K562 (cell line): ENCODE results near the gene ATM. TPM values are rescaled to one million over a fixed set of nuclear protein-coding genes. Genes with fewer than 3 reads are reported as not detected.
A peak's percentile ranks its signal among the peaks of the same experiment; 100 is the strongest.
"Not testable (repeated sequence)": the region's sequence is repeated elsewhere in the genome, so short reads cannot be mapped to it uniquely, and the experiment has no call there.

Source experiments
- ATAC-seq: fragments of 200-7000 bp; cut with Tn5 transposase; 3 replicates; pipeline ENCODE4 v1.9.1; 2020; ENCODE audit warnings: moderate library complexity
- BruUV-seq: library from RNA; stranded (reverse); fragments of 400-500 nt; replicated peaks from 2 replicates; lab custom pipeline; 2021; lab: Mats Ljungman, UMichigan
- CTCF ChIA-PET: fragments of 300-600 bp; formaldehyde crosslinking; extraction: SDS; loops from one replicate; lab custom pipeline; 2021; ENCODE audit warnings: low intra/inter-chr PET ratio; lab: Yijun Ruan, JAX
- POLR2A ChIA-PET: fragments of 300-600, 350-650 bp; sonication (Branson Sonifier 250); formaldehyde crosslinking; extraction: SDS; loops from one replicate; lab custom pipeline; 2021; ENCODE audit warnings: antibody characterized with exemption, inconsistent platforms; lab: Yijun Ruan, JAX
- DNase-seq, 4 experiments: peaks; one replicate each; pipeline versions ENCODE4 v3.0.0 to v3.0.0-alpha.2; 2011 to 2018; ENCODE audit warnings: low spot score in 3 of 4, mixed read lengths in 3 of 4; ENCODE audit errors: extremely low read depth in 1 of 4
- FAIRE-seq: peaks from 2 replicates; lab custom pipeline; 2011; peaks lifted over from hg19 to GRCh38; lab: Jason Lieb, UNC
- H2AFZ ChIP-seq: 2 replicates; pipeline ENCODE4 v1.6.0; 2011; ENCODE audit warnings: low read depth, low read length, control low read depth, inconsistent platforms
- H3K27ac ChIP-seq: fragments of 200-600 bp; 3 replicates; pipeline ENCODE4 v1.8.0; 2011; ENCODE audit warnings: low read depth, mild to moderate bottlenecking, control low read depth, inconsistent platforms, low read length, moderate library complexity, mixed read lengths; ENCODE audit errors: extremely low read depth
- H3K27me3 ChIP-seq, 2 experiments: fragments of 300-600 bp in 1 of 2; 2 replicates in 1 of 2; 3 replicates in 1 of 2; pipeline versions ENCODE4 v1.6.0 to v1.8.0; 2011; ENCODE audit warnings: inconsistent platforms in 2 of 2, low read length in 2 of 2, mild to moderate bottlenecking in 1 of 2, mixed read lengths in 1 of 2, moderate library complexity in 1 of 2; ENCODE audit not compliant: control insufficient read depth in 2 of 2, insufficient read depth in 2 of 2
- H3K36me3 ChIP-seq: fragments of 300-600 bp; 3 replicates; pipeline ENCODE4 v1.8.0; 2011; ENCODE audit warnings: mild to moderate bottlenecking, low read length, inconsistent platforms; ENCODE audit not compliant: control insufficient read depth, insufficient read depth
- H3K4me1 ChIP-seq, 2 experiments: fragments of 200-600 bp in 1 of 2; replicated peaks in 1 of 2; 2 replicates in 1 of 2; 3 replicates in 1 of 2; pipeline versions ENCODE4 v1.5.1 to v1.8.0; 2011; ENCODE audit warnings: inconsistent platforms in 2 of 2, low read length in 2 of 2, mild to moderate bottlenecking in 1 of 2, mixed read lengths in 1 of 2, moderate library complexity in 1 of 2; ENCODE audit not compliant: control insufficient read depth in 2 of 2, insufficient read depth in 2 of 2
- H3K4me2 ChIP-seq: 2 replicates; pipeline ENCODE4 v1.6.1; 2011; ENCODE audit warnings: low read length, control low read depth, inconsistent platforms, mixed read lengths; ENCODE audit not compliant: insufficient read depth
- H3K4me3 ChIP-seq: fragments of 200-600 bp; sonication (generic), shearing (Covaris generic); 2 replicates; pipeline ENCODE4 v1.5.1; 2016; ENCODE audit warnings: control low read depth, inconsistent platforms
- H3K79me2 ChIP-seq: fragments of 200-600 bp; 3 replicates; pipeline ENCODE4 v1.8.0; 2011; ENCODE audit warnings: low read length, inconsistent platforms; ENCODE audit not compliant: control insufficient read depth, insufficient read depth
- H3K9ac ChIP-seq, 2 experiments: 2 replicates each; pipeline versions ENCODE4 v1.6.0 to v1.6.1; 2011; ENCODE audit warnings: low read depth in 2 of 2, low read length in 2 of 2, control low read depth in 1 of 2, inconsistent platforms in 1 of 2, mild to moderate bottlenecking in 1 of 2, mixed read lengths in 1 of 2; ENCODE audit not compliant: insufficient read depth in 1 of 2
- H3K9me1 ChIP-seq: one replicate; pipeline ENCODE4 v1.6.0; 2011; ENCODE audit warnings: inconsistent platforms, mild to moderate bottlenecking, low read length, moderate library complexity; ENCODE audit not compliant: control insufficient read depth, insufficient read depth
- H3K9me3 ChIP-seq: replicated peaks from 2 replicates; pipeline ENCODE4 v1.5.1; 2011; ENCODE audit warnings: low read depth, low read length, inconsistent platforms; ENCODE audit not compliant: control insufficient read depth, insufficient read depth
- H4K20me1 ChIP-seq: replicated peaks from 2 replicates; pipeline ENCODE4 v1.6.1; 2011; ENCODE audit warnings: low read length, inconsistent platforms, mixed read lengths; ENCODE audit not compliant: control insufficient read depth, insufficient read depth
- ADNP ChIP-seq: fragments of 200-800 bp; sonication (Bioruptor generic); IDR thresholded peaks from 2 replicates; pipeline ENCODE4 v1.6.1; 2016; ENCODE audit warnings: missing genetic modification characterization, missing compliant biosample characterization
- ARID2 ChIP-seq: fragments of 450-650 bp; IDR thresholded peaks from 2 replicates; pipeline ENCODE4 v1.6.1; 2017; ENCODE audit warnings: antibody characterized with exemption, mild to moderate bottlenecking
- CBX3 ChIP-seq, 2 experiments: IDR thresholded peaks; 1 replicate in 1 of 2; 2 replicates in 1 of 2; pipeline ENCODE4 v1.6.1; 2012; ENCODE audit warnings: inconsistent platforms in 2 of 2, low read length in 2 of 2, borderline replicate concordance in 1 of 2, control low read depth in 1 of 2
- CTBP1 ChIP-seq: fragments of 450-650 bp; IDR thresholded peaks from 2 replicates; pipeline ENCODE4 v1.6.1; 2016; ENCODE audit warnings: borderline replicate concordance
- CTCF ChIP-seq, 3 experiments: IDR thresholded peaks in 2 of 3; conservative IDR thresholded peaks in 1 of 3; 2 replicates each; pipeline ENCODE4 v1.5.1; 2011 to 2012; ENCODE audit warnings: low read length in 3 of 3, mild to moderate bottlenecking in 3 of 3, control low read depth in 2 of 3, improper control_type of control experiment in 1 of 3, inconsistent platforms in 1 of 3, low read depth in 1 of 3, mixed read lengths in 1 of 3, moderate library complexity in 1 of 3; ENCODE audit not compliant: insufficient read depth in 2 of 3
- DEAF1 ChIP-seq: fragments of 450-650 bp; formaldehyde crosslinking; IDR thresholded peaks from 2 replicates; pipeline ENCODE4 v1.4.0; 2020; ENCODE audit warnings: mild to moderate bottlenecking, moderate library complexity
- EHMT2 ChIP-seq: fragments of 450-650 bp; IDR thresholded peaks from 2 replicates; pipeline ENCODE4 v1.6.1; 2018; ENCODE audit warnings: antibody characterized with exemption
- L3MBTL2 ChIP-seq: fragments of 450-650 bp; IDR thresholded peaks from 2 replicates; pipeline ENCODE4 v1.6.1; 2016; ENCODE audit warnings: mild to moderate bottlenecking, moderate library complexity
- RAD21 ChIP-seq, 2 experiments: fragments of 250-450 bp in 1 of 2; fragments of 450-650 bp in 1 of 2; sonication (Bioruptor Pico) in 1 of 2; formaldehyde crosslinking in 1 of 2; IDR thresholded peaks in 1 of 2; conservative IDR thresholded peaks in 1 of 2; 2 replicates each; pipeline versions ENCODE4 v1.4.0 to v1.8.0; 2020 to 2022; ENCODE audit warnings: mild to moderate bottlenecking in 2 of 2, moderate library complexity in 1 of 2
- RBM25 ChIP-seq: fragments of 200-400 bp; formaldehyde crosslinking; IDR thresholded peaks from 2 replicates; pipeline ENCODE4 v1.6.1; 2018; ENCODE audit warnings: low read length, low read depth, moderate library complexity; ENCODE audit not compliant: severe bottlenecking
- SMC3 ChIP-seq: conservative IDR thresholded peaks from 2 replicates; pipeline ENCODE4 v1.6.1; 2011; ENCODE audit warnings: low read depth, low read length, improper control_type of control experiment; ENCODE audit not compliant: insufficient read depth
- WGBS: fragments of 100-300 bp; shearing (Covaris generic); methylation state at CpG from one replicate; pipeline ENCODE4 v1.1.6; 2016; ENCODE audit warnings: low coverage, mixed read lengths; ENCODE audit not compliant: insufficient coverage; ENCODE audit errors: missing lambda C conversion rate; 5-methylcytosine and 5-hydroxymethylcytosine counted together
- in situ Hi-C: fragments of 300-500 bp; cut with MboI; formaldehyde crosslinking; loops from 4 replicates; pipeline ENCODE4 v1.15.0; 2018; ENCODE audit warnings: inconsistent platforms, mixed read lengths
- intact Hi-C: fragments of 100-400 bp; cut with micrococcal nuclease; formaldehyde crosslinking; loops from 2 replicates; pipeline ENCODE4 v1.14.2; 2022
- polyA plus RNA-seq, 8 experiments: library from polyadenylated mRNA; depleted of rRNA in 4 of 8; stranded (reverse) in 5 of 8; unstranded in 3 of 8; fragments of >200 nt; fragmentation: Nextera tagmentation in 2 of 8; fragmentation: Illumina TruSeq in 1 of 8; extraction: Ambion mirVana in 2 of 8; extraction: Trizol in 1 of 8; gene quantifications; 2 replicates each; pipeline versions ENCODE4 v1.2.1 to v1.2.3, GENCODE V29; 2011 to 2014; ENCODE audit warnings: inconsistent platforms in 1 of 8, missing spikeins in 1 of 8
- total RNA-seq, 7 experiments: library from RNA; depleted of rRNA in 6 of 7; stranded (reverse); fragments of >200 nt in 6 of 7; fragmentation: Illumina TruSeq in 2 of 7; extraction: Trizol in 2 of 7; gene quantifications; 2 replicates each; pipeline versions ENCODE4 v1.2.1 to v1.2.3, GENCODE V29; 2011 to 2021; ENCODE audit warnings: low replicate concordance in 1 of 7

The ATM gene
- total and polyA plus RNA-seq, 9 of the 15 experiments (the other 6 are each of a cell fraction or from before 2014, with no cell fraction given): 8.3 to 46.8 (median 26.2) TPM

GRCh38 chr11:108414958-108415357, 192.1 kb downstream of the ATM start:
- DNase-seq (no peak), FAIRE-seq (no peak), ATAC-seq (no peak)
- intact Hi-C loops: loop anchor here (10.0 kb wide), 1 partner anchor 190 kb away; the partner anchor contains the start of genes ATM and NPAT
- ChIA-PET CTCF (no interaction called here), POLR2A (no interaction called here)
- Histone ChIP-seq H3K9me1 (no peaks in the 10 kb centered on the region), H3K36me3 (no peaks in the 10 kb centered on the region), H3K79me2 (no peaks in the 10 kb centered on the region), H3K9ac (no peak overlapping the region), H3K4me2 (no peak overlapping the region), H4K20me1 (no peaks in the 10 kb centered on the region), H3K9me3 (no peaks in the 10 kb centered on the region), H3K4me3 (no peak overlapping the region), H3K27ac (no peak overlapping the region), H2AFZ (no peak overlapping the region), H3K4me1 (no peaks in the 10 kb centered on the region), H3K27me3 (no peaks in the 10 kb centered on the region)
- in situ Hi-C loops: loop anchor here (10.0 kb wide), 1 partner anchor 230 kb away; no protein-coding TSS in a partner anchor
- TF ChIP-seq RBM25 (peak; percentile 62), CBX3 (IDR thresholded peaks at IDR 0.05; ENCODE audit: borderline replicate concordance in 1 of 2, low read length in 2 of 2) (peak in 1 of 2 experiments; percentile 55; a peak in 1 of 3 replicates), ADNP (tag) (no peak)
- BruUV-seq: no TSS peak

GRCh38 chr11:108417551-108417950, 194.7 kb downstream of the ATM start:
- peak; percentile 81 for ATAC-seq
- POLR2A ChIA-PET: not testable (repeated sequence)
- TF ChIP-seq CTBP1 (peak; percentile 27; the same call in 1 of the 2 replicates), ARID2 (0 out of 2 replicates have a peak, but pooled peaks have one; percentile 35), CTCF (IDR thresholded peaks at IDR 0.05 in 2 of 3, conservative IDR thresholded peaks at IDR 0.05 in 1 of 3; ENCODE audit: insufficient read depth in 2 of 3, low read depth in 1 of 3, low read length in 3 of 3) (peak; percentile 45 to 52 (median 51); a peak in 5 of 6 replicates), DEAF1 (CRISPR knock-in tag) (peak; percentile 24; the same call in 1 of the 2 replicates), RAD21 (CRISPR knock-in tag; conservative IDR thresholded peaks at IDR 0.05 in 1 of 2, IDR thresholded peaks at IDR 0.05 in 1 of 2) (peak; percentile 43 to 84), SMC3 (0 out of 2 replicates have a peak, but pooled peaks have one; percentile 50), EHMT2 (peak; percentile 15; the same call in 1 of the 2 replicates), L3MBTL2 (peak; percentile 40; the same call in 1 of the 2 replicates)

More at GRCh38 chr11:108417551-108417950, 194.7 kb downstream of the ATM start:
- not testable (repeated sequence) for H3K79me2 ChIP-seq, H3K36me3 ChIP-seq, H3K4me1 ChIP-seq, H3K9me3 ChIP-seq, H3K27ac ChIP-seq, H3K4me2 ChIP-seq, H2AFZ ChIP-seq, H3K27me3 ChIP-seq, H3K9ac ChIP-seq, H4K20me1 ChIP-seq, H3K4me3 ChIP-seq, BruUV-seq, H3K9me1 ChIP-seq
- peak; percentile 35 for FAIRE-seq
- intact Hi-C loops: loop anchor here (1.0 to 10.0 kb wide), 2 partner anchors 193 to 231 kb away; partner anchors contain the start of genes ATM and NPAT
- CTCF ChIA-PET: interaction anchor here (0.7 to 2.0 kb wide), 2 partner anchors 230 to 238 kb away, joined by 3 to 14 read pairs; no protein-coding TSS in a partner anchor
- 15% methylated on average over 2 of the region's 2 CpGs for WGBS
- peak in 2 of 4 experiments; percentile 22 to 61 for DNase-seq
- in situ Hi-C loops: loop anchor here (10.0 kb wide), 1 partner anchor 227 kb away; no protein-coding TSS in a partner anchor
